Peyer's patch (tissue), 4 donors: ENCODE measurements around the gene CERK. TPM values are rescaled to one million over a fixed set of nuclear protein-coding genes. Genes with fewer than 3 reads are reported as not detected.

Experiments used
- DNase-seq, 3 donors: peaks; one replicate each; pipeline ENCODE4 v3.0.0-alpha.2; 2017 to 2019
- H3K27ac ChIP-seq, 4 donors: fragments of 200-600 bp; sonication (generic); one replicate each; pipeline ENCODE4 v1.5.1; 2016 to 2019
- H3K27me3 ChIP-seq, 2 donors: fragments of 200-600 bp; sonication (generic); one replicate each; pipeline ENCODE4 v1.5.1; 2019
- H3K36me3 ChIP-seq, 3 donors: fragments of 200-600 bp; sonication (generic); one replicate each; pipeline ENCODE4 v1.5.1; 2016 to 2019
- H3K4me1 ChIP-seq, 4 donors: fragments of 200-600 bp; sonication (generic); one replicate each; pipeline ENCODE4 v1.5.1; 2016 to 2019
- H3K4me3 ChIP-seq, 4 donors: fragments of 200-600 bp; sonication (generic); 1 replicate in 3 of 4; 2 replicates in 1 of 4; pipeline ENCODE4 v1.5.1; 2016 to 2019; ENCODE audit warnings: mild to moderate bottlenecking in 1 of 4
- H3K9me3 ChIP-seq, 4 donors: fragments of 200-600 bp; sonication (generic); one replicate each; pipeline ENCODE4 v1.5.1; 2016 to 2019; ENCODE audit warnings: mild to moderate bottlenecking in 1 of 4
- POLR2A ChIP-seq, 2 donors: fragments of 450-650 bp; IDR thresholded peaks; one replicate each; pipeline ENCODE4 v1.5.1; 2017; ENCODE audit warnings: antibody characterized with exemption in 2 of 2, mild to moderate bottlenecking in 2 of 2, moderate library complexity in 2 of 2
- total RNA-seq, 4 donors: library from RNA; depleted of rRNA; stranded (reverse); fragments of >200 nt; gene quantifications; one replicate each; pipeline ENCODE4 v1.1.0, GENCODE V29; 2016
- TF ChIP-seq, protein P1 (sequence below), 6 experiments: fragments of 450-650 bp in 4 of 6; fragments of 200-600 bp in 2 of 6; sonication (generic) in 1 of 6; IDR thresholded peaks; one replicate each; pipeline ENCODE4 v1.5.1; 2017 to 2019; ENCODE audit warnings: antibody characterized with exemption in 6 of 6, mild to moderate bottlenecking in 3 of 6, moderate library complexity in 1 of 6

Gene CERK
- total RNA-seq, 4 donors from 2014 or later, result 89.1 to 131 (median 94.7) TPM

DNA sequence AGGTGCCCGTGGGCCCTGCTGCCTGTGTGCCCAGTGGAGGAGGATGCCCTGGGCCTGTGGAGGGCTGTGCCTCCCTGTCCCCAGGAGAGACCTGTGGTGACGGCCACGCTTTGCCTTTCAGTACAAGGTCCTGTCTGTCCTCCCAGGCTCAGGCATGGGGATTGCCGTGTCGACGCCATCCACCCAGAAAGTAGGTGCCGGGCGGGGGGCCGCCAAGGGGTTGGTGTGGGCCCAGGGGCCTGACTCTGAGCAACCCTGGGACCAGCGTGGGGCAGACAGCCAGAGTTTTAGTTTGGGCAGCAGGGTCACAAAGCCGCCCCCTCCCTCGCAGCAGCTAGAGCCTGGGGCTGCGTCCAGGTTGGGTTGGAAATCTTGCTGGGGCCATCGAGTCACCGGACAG is 61.6 kb downstream of the CERK start:
- Histone ChIP-seq H3K4me1 (peaks cover 0 to 15% (median 8%) of the 10 kb centered on the region in 4 donors), H3K27me3 (no peaks in the 10 kb centered on the region), H3K36me3 (peaks cover 0 to 58% (median 0%) of the 10 kb centered on the region in 3 donors), H3K4me3 (no peak overlapping the region), H3K9me3 (no peaks in the 10 kb centered on the region), H3K27ac (no peak overlapping the region)
- no peak for DNase-seq
- TF ChIP-seq, protein P1, sequence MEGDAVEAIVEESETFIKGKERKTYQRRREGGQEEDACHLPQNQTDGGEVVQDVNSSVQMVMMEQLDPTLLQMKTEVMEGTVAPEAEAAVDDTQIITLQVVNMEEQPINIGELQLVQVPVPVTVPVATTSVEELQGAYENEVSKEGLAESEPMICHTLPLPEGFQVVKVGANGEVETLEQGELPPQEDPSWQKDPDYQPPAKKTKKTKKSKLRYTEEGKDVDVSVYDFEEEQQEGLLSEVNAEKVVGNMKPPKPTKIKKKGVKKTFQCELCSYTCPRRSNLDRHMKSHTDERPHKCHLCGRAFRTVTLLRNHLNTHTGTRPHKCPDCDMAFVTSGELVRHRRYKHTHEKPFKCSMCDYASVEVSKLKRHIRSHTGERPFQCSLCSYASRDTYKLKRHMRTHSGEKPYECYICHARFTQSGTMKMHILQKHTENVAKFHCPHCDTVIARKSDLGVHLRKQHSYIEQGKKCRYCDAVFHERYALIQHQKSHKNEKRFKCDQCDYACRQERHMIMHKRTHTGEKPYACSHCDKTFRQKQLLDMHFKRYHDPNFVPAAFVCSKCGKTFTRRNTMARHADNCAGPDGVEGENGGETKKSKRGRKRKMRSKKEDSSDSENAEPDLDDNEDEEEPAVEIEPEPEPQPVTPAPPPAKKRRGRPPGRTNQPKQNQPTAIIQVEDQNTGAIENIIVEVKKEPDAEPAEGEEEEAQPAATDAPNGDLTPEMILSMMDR (IDR thresholded peaks at IDR 0.05), result no peak
- no peak for TF ChIP-seq POLR2A (IDR thresholded peaks at IDR 0.05)

DNA sequence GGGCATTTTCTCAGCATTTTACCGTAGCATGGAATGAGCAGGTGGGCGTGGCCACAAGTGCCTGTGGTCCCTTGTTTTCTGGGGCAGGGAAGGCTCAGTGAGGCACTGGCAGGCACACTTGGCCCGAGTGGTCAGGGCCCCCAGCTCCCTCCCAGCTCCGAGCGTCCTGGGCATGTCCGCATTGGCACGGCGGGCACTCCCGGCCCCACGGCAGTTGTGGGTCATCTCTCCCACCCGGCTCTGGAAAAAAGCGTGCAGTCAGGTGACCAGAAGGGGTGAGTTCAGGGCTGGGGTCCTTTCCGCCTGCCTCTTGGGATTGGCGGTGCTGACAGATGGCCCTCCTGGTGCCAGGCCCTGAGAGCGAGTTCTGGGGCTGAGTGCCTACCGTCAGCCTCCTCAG is 62.1 kb downstream of the CERK start:
- DNase-seq, result no peak
- Histone ChIP-seq H3K27ac (no peak overlapping the region), H3K9me3 (no peaks in the 10 kb centered on the region), H3K27me3 (no peaks in the 10 kb centered on the region), H3K36me3 (peaks cover 0 to 60% (median 0%) of the 10 kb centered on the region in 3 donors), H3K4me3 (no peak overlapping the region), H3K4me1 (peaks cover 0 to 20% (median 8%) of the 10 kb centered on the region in 4 donors)
- TF ChIP-seq, protein P1 (IDR thresholded peaks at IDR 0.05), result no peak
- no peak for TF ChIP-seq POLR2A (IDR thresholded peaks at IDR 0.05)

DNA sequence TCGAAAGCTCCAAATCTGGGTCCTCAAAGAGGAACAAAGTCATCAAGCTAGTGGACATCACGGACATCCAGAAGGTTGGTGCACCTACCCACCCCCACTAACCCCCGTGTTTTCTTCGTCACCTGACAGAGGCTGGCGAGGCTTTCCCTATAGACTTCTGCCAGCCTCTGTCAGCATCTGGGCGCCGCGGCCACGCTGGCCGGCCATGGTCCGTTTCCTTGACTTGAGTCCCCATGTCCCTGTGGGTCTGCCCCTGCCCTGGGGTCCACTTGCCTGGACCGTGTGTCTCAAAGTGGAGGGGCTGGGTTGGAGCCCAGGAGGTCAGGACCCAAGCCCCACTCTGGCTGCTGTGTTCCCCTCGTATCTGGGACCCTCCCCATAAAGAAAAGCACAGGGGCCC is 62.6 kb downstream of the CERK start:
- TF ChIP-seq, protein P1 (IDR thresholded peaks at IDR 0.05), result no peak
- no peak for TF ChIP-seq POLR2A (IDR thresholded peaks at IDR 0.05)
- Histone ChIP-seq H3K36me3 (peaks cover 0 to 63% (median 0%) of the 10 kb centered on the region in 3 donors), H3K4me3 (no peak overlapping the region), H3K4me1 (peaks cover 0 to 21% (median 8%) of the 10 kb centered on the region in 4 donors), H3K27me3 (no peaks in the 10 kb centered on the region), H3K9me3 (no peaks in the 10 kb centered on the region), H3K27ac (no peak overlapping the region)
- no peak for DNase-seq

DNA sequence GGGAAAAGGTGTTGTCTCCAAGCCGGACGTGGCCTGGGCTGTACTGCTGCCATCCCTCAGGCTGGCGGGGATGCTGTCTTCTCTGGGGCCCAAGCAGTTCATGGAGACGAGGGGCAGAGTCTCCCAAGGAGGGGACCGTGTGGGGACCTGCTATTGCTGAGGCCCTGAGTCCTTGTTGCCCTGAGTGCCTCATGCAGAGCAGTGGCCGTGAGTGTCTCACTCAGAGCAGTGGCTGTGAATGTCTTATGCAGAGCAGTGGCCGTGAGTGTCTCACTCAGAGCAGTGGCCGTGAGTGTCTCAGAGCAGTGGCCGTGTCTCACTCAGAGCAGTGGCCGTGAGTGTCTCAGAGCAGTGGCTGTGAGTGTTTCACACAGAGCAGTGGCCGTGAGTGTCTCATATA is 63.1 kb downstream of the CERK start:
- Histone ChIP-seq H3K9me3 (no peaks in the 10 kb centered on the region), H3K4me3 (peak overlapping the region in 3 of 4 donors; percentile 5 to 32 (median 25)), H3K27me3 (no peaks in the 10 kb centered on the region), H3K27ac (peak overlapping the region in 2 of 4 donors; percentile 51 to 69), H3K4me1 (peaks cover 0 to 21% (median 8%) of the 10 kb centered on the region in 4 donors), H3K36me3 (peaks cover 0 to 69% (median 0%) of the 10 kb centered on the region in 3 donors)
- TF ChIP-seq POLR2A (IDR thresholded peaks at IDR 0.05), result no peak
- TF ChIP-seq, protein P1 (IDR thresholded peaks at IDR 0.05), result no peak
- DNase-seq, result no peak

DNA sequence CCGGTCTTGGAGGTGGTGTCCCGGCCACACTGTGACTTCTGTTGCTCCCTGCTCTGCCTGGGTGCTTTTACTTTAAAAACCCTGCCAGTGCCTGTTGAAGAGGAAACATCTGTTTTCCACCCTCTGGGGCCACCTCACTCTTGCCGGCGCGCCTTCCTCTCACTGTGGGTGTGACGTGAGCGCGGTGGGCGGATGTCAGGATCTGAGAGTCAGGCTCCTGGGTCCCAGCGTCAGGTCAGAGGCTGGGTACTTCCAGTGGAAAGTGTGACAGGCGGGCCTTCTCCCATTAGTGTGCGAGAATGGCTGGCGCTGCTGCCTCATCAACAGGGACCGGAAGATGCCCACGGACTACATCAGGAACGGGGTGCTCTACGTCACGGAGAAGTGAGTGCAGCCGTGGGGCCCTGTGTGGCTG is 63.7 kb downstream of the CERK start:
- H3K4me3 ChIP-seq, result peak overlapping the region in 3 of 4 donors; percentile 5 to 32 (median 25)
- no peak for TF ChIP-seq POLR2A (IDR thresholded peaks at IDR 0.05)
- TF ChIP-seq, protein P1 (IDR thresholded peaks at IDR 0.05), result no peak
- H3K9me3 ChIP-seq, result no peaks in the 10 kb centered on the region
- peaks cover 0 to 73% (median 0%) of the 10 kb centered on the region in 3 donors for H3K36me3 ChIP-seq
- no peaks in the 10 kb centered on the region for H3K27me3 ChIP-seq
- H3K27ac ChIP-seq, result peak overlapping the region in 2 of 4 donors; percentile 57 to 69
- peak in 2 of 3 donors; percentile 92 to 94 for DNase-seq
- H3K4me1 ChIP-seq, result peaks cover 0 to 21% (median 8%) of the 10 kb centered on the region in 4 donors
